Suprapubic skin (tissue), 4 donors: ENCODE data around the gene FAM72A.
"Not testable (repeated sequence)": the region's sequence is repeated elsewhere in the genome, so short reads cannot be mapped to it uniquely, and the experiment has no call there.

ENCODE experiments used
- CTCF ChIP-seq, 2 donors: fragments of 200-600 bp in 1 of 2; fragments of 450-650 bp in 1 of 2; sonication (generic) in 1 of 2; IDR thresholded peaks; one replicate each; pipeline ENCODE4 v1.5.1; 2016 to 2019; ENCODE audit warnings: antibody characterized with exemption in 2 of 2, mild to moderate bottlenecking in 1 of 2, moderate library complexity in 1 of 2
- POLR2A ChIP-seq, 2 donors: fragments of 450-650 bp; IDR thresholded peaks; one replicate each; pipeline ENCODE4 v1.6.1; 2017; ENCODE audit warnings: antibody characterized with exemption in 2 of 2, mild to moderate bottlenecking in 2 of 2, moderate library complexity in 2 of 2
- POLR2AphosphoS5 ChIP-seq, 3 donors: sonication (generic); formaldehyde crosslinking; IDR thresholded peaks; one replicate each; pipeline ENCODE4 v1.6.1; 2017; ENCODE audit warnings: antibody characterized with exemption in 3 of 3

GRCh38 chr1:206179666-206180065 lies 23.0 kb downstream of the FAM72A start:
- not testable (repeated sequence) for TF ChIP-seq CTCF, POLR2A, POLR2AphosphoS5 (IDR thresholded peaks at IDR 0.05)
